Fibroblast of lung (primary cell): ENCODE data around the gene OSBP2. TPM values are rescaled to one million over a fixed set of nuclear protein-coding genes. Genes with fewer than 3 reads are reported as not detected.

Experiments
- DNase-seq, 2 donors: peaks; one replicate each; pipeline versions ENCODE4 v3.0.0 to v3.0.0-alpha.2; 2010; ENCODE audit warnings: low read depth in 2 of 2
- H2AFZ ChIP-seq: 2 replicates; pipeline ENCODE4 v1.5.1; 2012; ENCODE audit warnings: low read length, control low read depth, inconsistent platforms
- H3K27ac ChIP-seq: 2 replicates; pipeline ENCODE4 v1.5.1; 2011; ENCODE audit warnings: low read length, control low read depth; ENCODE audit not compliant: insufficient read depth
- H3K27me3 ChIP-seq: 2 replicates; pipeline ENCODE4 v1.5.1; 2011; ENCODE audit warnings: mild to moderate bottlenecking, low read length; ENCODE audit not compliant: control insufficient read depth, insufficient read depth
- H3K36me3 ChIP-seq: 2 replicates; pipeline ENCODE4 v1.5.1; 2011; ENCODE audit warnings: low read length; ENCODE audit not compliant: control insufficient read depth, insufficient read depth
- H3K4me1 ChIP-seq: 2 replicates; pipeline ENCODE4 v1.5.1; 2011; ENCODE audit warnings: low read length; ENCODE audit not compliant: control insufficient read depth, insufficient read depth; ENCODE audit errors: extremely low read depth
- H3K4me2 ChIP-seq: 2 replicates; pipeline ENCODE4 v1.5.1; 2011; ENCODE audit warnings: low read length, control low read depth; ENCODE audit not compliant: insufficient read depth; ENCODE audit errors: extremely low read depth
- H3K4me3 ChIP-seq, 4 experiments: fragments of 200-600 bp in 1 of 4; sonication (generic) in 1 of 4; replicated peaks in 1 of 4; 2 replicates each; pipeline ENCODE4 v1.5.1; 2011 to 2016; ENCODE audit warnings: low read length in 4 of 4, low read depth in 3 of 4, mild to moderate bottlenecking in 3 of 4, control low read depth in 2 of 4, inconsistent platforms in 1 of 4, mixed read lengths in 1 of 4; ENCODE audit not compliant: insufficient read depth in 1 of 4; ENCODE audit errors: control extremely low read depth in 1 of 4
- H3K79me2 ChIP-seq: 2 replicates; pipeline ENCODE4 v1.5.1; 2012; ENCODE audit warnings: mild to moderate bottlenecking, low read length, inconsistent platforms; ENCODE audit not compliant: control insufficient read depth, insufficient read depth
- H3K9ac ChIP-seq: 2 replicates; pipeline ENCODE4 v1.5.1; 2011; ENCODE audit warnings: mild to moderate bottlenecking, low read length, control low read depth; ENCODE audit not compliant: insufficient read depth
- H3K9me3 ChIP-seq: 2 replicates; pipeline ENCODE4 v1.5.1; 2012; ENCODE audit warnings: low read depth, low read length; ENCODE audit not compliant: control insufficient read depth, insufficient read depth
- H4K20me1 ChIP-seq: 2 replicates; pipeline ENCODE4 v1.5.1; 2011; ENCODE audit warnings: low read length; ENCODE audit not compliant: control insufficient read depth, insufficient read depth; ENCODE audit errors: extremely low read depth
- EZH2 ChIP-seq: IDR thresholded peaks from 2 replicates; pipeline ENCODE4 v1.5.1; 2012; ENCODE audit warnings: low read length, control low read depth, mild to moderate bottlenecking; ENCODE audit errors: missing control alignments
- polyA plus RNA-seq, 2 donors: library from polyadenylated mRNA; depleted of rRNA in 1 of 2; stranded (reverse) in 1 of 2; unstranded in 1 of 2; fragments of >200 nt; gene quantifications; 2 replicates each; pipeline ENCODE4 v1.2.1, GENCODE V29; 2011 to 2012; ENCODE audit warnings: missing spikeins in 1 of 2
- total RNA-seq: library from RNA; depleted of rRNA; stranded (reverse); fragments of >200 nt; gene quantifications from 2 replicates; pipeline ENCODE4 v1.2.1, GENCODE V29; 2014
- TF ChIP-seq, protein P1 (sequence below), 2 donors: IDR thresholded peaks in 1 of 2; conservative IDR thresholded peaks in 1 of 2; 1 replicate in 1 of 2; 2 replicates in 1 of 2; pipeline ENCODE4 v1.5.1; 2011 to 2012; ENCODE audit warnings: low read length in 2 of 2, control low read depth in 1 of 2, inconsistent platforms in 1 of 2, low read depth in 1 of 2, mild to moderate bottlenecking in 1 of 2

The OSBP2 gene
- total and polyA plus RNA-seq, 2 donors (not counting 1 experiment from before 2014, with no cell fraction given), result 0.40 to 3.8 TPM

DNA sequence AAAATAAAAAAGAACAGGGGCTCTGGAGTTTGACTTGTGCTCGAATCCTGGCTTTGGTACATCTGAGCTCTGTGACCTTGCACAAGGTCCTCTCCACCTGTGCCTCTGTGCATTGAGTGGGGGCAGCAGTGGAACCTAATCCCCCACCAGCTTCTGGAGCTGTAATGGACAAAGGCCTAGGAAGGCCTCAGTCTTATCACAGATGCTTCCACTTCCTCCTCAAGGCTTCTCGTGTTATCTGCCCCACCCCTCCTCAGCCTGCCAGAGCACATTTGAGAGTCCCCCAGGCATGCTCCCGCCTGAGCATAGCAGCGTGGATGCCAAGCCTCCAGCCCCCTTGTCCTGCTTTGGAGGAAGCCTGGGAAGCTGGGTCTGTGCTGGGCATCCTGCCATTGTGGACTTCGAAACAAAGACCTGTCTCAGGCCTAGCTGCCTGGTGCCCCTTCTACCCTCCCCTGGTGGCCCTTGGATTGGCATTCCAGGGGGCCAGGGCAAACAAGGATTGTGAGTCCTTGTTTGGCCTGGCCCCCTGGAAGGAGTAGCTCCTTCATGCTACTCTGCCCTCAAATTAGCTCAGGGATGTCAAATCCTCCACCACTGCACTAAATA is 44.1 kb upstream of the OSBP2 start:
- TF ChIP-seq EZH2, result no peak
- TF ChIP-seq, protein P1, sequence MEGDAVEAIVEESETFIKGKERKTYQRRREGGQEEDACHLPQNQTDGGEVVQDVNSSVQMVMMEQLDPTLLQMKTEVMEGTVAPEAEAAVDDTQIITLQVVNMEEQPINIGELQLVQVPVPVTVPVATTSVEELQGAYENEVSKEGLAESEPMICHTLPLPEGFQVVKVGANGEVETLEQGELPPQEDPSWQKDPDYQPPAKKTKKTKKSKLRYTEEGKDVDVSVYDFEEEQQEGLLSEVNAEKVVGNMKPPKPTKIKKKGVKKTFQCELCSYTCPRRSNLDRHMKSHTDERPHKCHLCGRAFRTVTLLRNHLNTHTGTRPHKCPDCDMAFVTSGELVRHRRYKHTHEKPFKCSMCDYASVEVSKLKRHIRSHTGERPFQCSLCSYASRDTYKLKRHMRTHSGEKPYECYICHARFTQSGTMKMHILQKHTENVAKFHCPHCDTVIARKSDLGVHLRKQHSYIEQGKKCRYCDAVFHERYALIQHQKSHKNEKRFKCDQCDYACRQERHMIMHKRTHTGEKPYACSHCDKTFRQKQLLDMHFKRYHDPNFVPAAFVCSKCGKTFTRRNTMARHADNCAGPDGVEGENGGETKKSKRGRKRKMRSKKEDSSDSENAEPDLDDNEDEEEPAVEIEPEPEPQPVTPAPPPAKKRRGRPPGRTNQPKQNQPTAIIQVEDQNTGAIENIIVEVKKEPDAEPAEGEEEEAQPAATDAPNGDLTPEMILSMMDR (conservative IDR thresholded peaks at IDR 0.05 in 1 of 2, IDR thresholded peaks at IDR 0.05 in 1 of 2; ENCODE audit: low read depth in 1 of 2, low read length in 2 of 2), result no peak
- Histone ChIP-seq H2AFZ (no peak overlapping the region), H3K4me2 (no peak overlapping the region), H3K9ac (no peak overlapping the region), H3K36me3 (no peaks in the 10 kb centered on the region), H3K27me3 (no peaks in the 10 kb centered on the region), H3K27ac (no peak overlapping the region), H3K4me3 (no peak overlapping the region), H4K20me1 (no peaks in the 10 kb centered on the region), H3K9me3 (no peaks in the 10 kb centered on the region), H3K79me2 (no peaks in the 10 kb centered on the region), H3K4me1 (peaks cover 6% of the 10 kb centered on the region)
- no peak for DNase-seq

DNA sequence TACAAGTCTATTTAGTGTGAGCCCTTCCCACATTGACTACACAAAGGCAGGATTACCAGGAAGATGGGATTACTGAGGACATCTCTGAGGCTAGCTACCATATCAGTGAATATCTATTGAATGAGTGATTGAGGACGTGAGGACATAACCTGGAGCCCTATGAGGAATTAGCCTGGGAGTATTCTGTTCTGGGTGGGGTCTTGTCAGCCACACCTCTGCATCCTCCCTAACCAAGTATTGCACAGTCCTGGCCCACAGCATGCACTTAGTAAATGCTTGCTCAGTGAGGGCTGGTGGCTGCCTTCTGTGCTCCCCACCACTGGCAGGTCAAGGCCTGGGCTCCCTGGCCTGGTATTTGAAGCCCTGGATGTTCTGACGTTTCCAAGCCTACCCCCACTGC is 41.8 kb upstream of the OSBP2 start:
- no peak for DNase-seq
- Histone ChIP-seq H3K4me3 (no peak overlapping the region), H3K79me2 (no peaks in the 10 kb centered on the region), H3K36me3 (no peaks in the 10 kb centered on the region), H3K9me3 (no peaks in the 10 kb centered on the region), H3K27ac (no peak overlapping the region), H3K4me2 (no peak overlapping the region), H2AFZ (no peak overlapping the region), H3K27me3 (no peaks in the 10 kb centered on the region), H3K4me1 (peaks cover 6% of the 10 kb centered on the region), H4K20me1 (no peaks in the 10 kb centered on the region), H3K9ac (no peak overlapping the region)
- TF ChIP-seq EZH2, result no peak
- TF ChIP-seq, protein P1 (conservative IDR thresholded peaks at IDR 0.05 in 1 of 2, IDR thresholded peaks at IDR 0.05 in 1 of 2; ENCODE audit: low read depth in 1 of 2, low read length in 2 of 2), result no peak

DNA sequence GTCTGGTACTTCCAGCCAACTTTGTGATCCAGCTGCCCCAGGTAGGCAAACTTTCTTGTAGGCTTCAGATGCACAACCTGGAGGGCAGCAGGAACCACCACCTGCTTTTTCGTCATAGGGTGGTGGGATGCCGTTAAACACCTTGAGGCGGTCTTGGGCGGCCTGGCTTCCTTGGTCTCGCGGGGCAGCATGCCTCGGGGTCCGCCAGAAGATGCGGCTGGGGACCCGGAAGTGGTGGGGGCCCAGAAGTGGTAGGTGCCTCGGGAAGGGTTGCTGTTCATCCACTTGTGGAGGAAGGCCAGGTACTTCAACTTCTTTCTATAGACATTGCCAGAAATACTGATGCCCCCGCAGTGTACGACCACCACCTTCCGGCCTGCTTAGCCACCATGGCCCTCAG is 40.3 kb upstream of the OSBP2 start:
- Histone ChIP-seq H3K9ac (no peak overlapping the region), H3K27ac (no peak overlapping the region), H4K20me1 (no peaks in the 10 kb centered on the region), H3K4me1 (peaks cover 2% of the 10 kb centered on the region), H3K79me2 (no peaks in the 10 kb centered on the region), H3K27me3 (no peaks in the 10 kb centered on the region), H3K4me2 (no peak overlapping the region), H3K4me3 (no peak overlapping the region), H3K36me3 (no peaks in the 10 kb centered on the region), H3K9me3 (no peaks in the 10 kb centered on the region), H2AFZ (no peak overlapping the region)
- TF ChIP-seq, protein P1 (conservative IDR thresholded peaks at IDR 0.05 in 1 of 2, IDR thresholded peaks at IDR 0.05 in 1 of 2; ENCODE audit: low read depth in 1 of 2, low read length in 2 of 2), result no peak
- no peak for TF ChIP-seq EZH2
- DNase-seq, result no peak
